Calu3 (cell line): ENCODE measurements around the gene GRIK3. TPM values are rescaled to one million over a fixed set of nuclear protein-coding genes. Genes with fewer than 3 reads are reported as not detected.

Experiments
- BruUV-seq: library from RNA; stranded (reverse); fragments of 400-500 nt; replicated peaks from 2 replicates; lab custom pipeline; 2021; lab: Mats Ljungman, UMichigan
- CTCF ChIA-PET: fragments of 300-600 bp; sonication (Branson Sonifier 250); formaldehyde crosslinking; loops from one replicate; lab custom pipeline; 2022; ENCODE audit warnings: antibody characterized with exemption; lab: Charles Lee
- DNase-seq: peaks from one replicate; pipeline ENCODE4 v3.0.0; 2022
- H3K27ac Mint-ChIP-seq: one replicate; pipeline ENCODE4 v1.8.0; 2022; ENCODE audit warnings: mixed read lengths; ENCODE audit not compliant: unreplicated experiment
- H3K27me3 Mint-ChIP-seq: one replicate; pipeline ENCODE4 v1.8.0; 2022; ENCODE audit warnings: mixed read lengths; ENCODE audit not compliant: unreplicated experiment
- H3K36me3 Mint-ChIP-seq: one replicate; pipeline ENCODE4 v1.8.0; 2022; ENCODE audit warnings: mild to moderate bottlenecking, moderate library complexity, mixed read lengths; ENCODE audit not compliant: insufficient read depth, unreplicated experiment
- H3K4me1 Mint-ChIP-seq: one replicate; pipeline ENCODE4 v1.8.0; 2022; ENCODE audit warnings: mild to moderate bottlenecking, low read depth, mixed read lengths; ENCODE audit not compliant: unreplicated experiment
- H3K4me3 Mint-ChIP-seq: one replicate; pipeline ENCODE4 v1.8.0; 2022; ENCODE audit warnings: mild to moderate bottlenecking, low read depth, moderate library complexity, mixed read lengths; ENCODE audit not compliant: unreplicated experiment
- H3K9me3 Mint-ChIP-seq: one replicate; pipeline ENCODE4 v1.8.0; 2022; ENCODE audit warnings: low read depth, mixed read lengths; ENCODE audit not compliant: unreplicated experiment
- CTCF ChIP-seq: fragments of 200-600 bp; IDR thresholded peaks from one replicate; pipeline ENCODE4 v1.8.0; 2022; ENCODE audit warnings: antibody characterized with exemption; ENCODE audit not compliant: unreplicated experiment
- intact Hi-C: fragments of 100-400 bp; cut with micrococcal nuclease; formaldehyde crosslinking; loops from one replicate; pipeline ENCODE4 v1.10.0; 2022; ENCODE audit not compliant: unreplicated experiment
- total RNA-seq: library from RNA; stranded (reverse); gene quantifications from 2 replicates; pipeline ENCODE4 v1.2.3, GENCODE V29; 2022

Gene GRIK3
- total RNA-seq, 1 experiment from 2014 or later = not detected

DNA sequence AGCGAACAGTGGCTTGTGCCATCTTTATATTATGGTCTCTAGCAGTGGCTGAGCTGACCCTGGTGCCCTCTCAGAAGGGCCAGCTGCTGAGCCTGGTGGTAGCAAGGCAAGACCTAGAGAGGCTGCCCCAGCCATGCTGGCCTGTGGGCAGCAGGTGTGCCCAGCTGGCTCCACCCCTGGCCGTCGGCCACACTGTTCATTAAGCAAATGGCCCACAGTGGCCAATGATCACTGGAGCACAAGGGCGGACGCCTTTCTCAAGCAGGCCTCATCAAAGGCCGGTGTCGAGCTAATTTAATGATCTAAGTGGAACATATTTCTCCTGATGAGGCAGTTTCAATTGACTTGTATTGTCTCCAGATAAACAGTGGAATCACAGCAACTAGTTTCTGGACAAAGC lies 89.4 kb downstream of the GRIK3 start:
- intact Hi-C loops = no loop called here
- H3K27me3 Mint-ChIP-seq = peaks cover 70% of the 10 kb centered on the region
- CTCF ChIA-PET = interaction anchor here (0.7 kb wide), 1 partner anchor 87 kb away, joined by 3 read pairs; no protein-coding TSS in a partner anchor
- no peaks in the 10 kb centered on the region for H3K4me1 Mint-ChIP-seq
- no peaks in the 10 kb centered on the region for H3K9me3 Mint-ChIP-seq
- no peak for DNase-seq
- peaks cover 4% of the 10 kb centered on the region for H3K36me3 Mint-ChIP-seq
- no peak overlapping the region for H3K27ac Mint-ChIP-seq
- no peak overlapping the region for H3K4me3 Mint-ChIP-seq
- no TSS peak for BruUV-seq
- no peak for TF ChIP-seq CTCF

DNA sequence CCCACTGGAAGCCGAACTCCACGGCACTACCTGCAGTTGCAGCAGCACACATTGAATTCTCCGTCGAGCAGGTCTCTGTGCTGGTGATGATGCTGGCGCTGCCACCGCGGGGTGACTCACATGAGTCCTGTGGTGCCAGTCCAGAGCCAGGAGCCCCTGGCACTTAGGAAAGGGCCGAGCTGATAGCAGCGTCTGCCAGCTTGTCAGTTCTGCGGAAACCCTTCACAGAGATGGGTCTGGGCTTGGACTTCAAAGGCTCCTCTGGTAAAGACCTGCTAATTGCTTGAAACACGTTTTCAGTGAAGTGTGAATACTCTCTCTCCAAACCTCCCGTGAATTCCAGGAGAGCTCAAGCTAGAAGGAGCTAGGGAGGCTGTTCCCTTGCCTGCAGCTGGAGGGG lies 92.2 kb downstream of the GRIK3 start:
- Mint-ChIP-seq H3K27ac (no peak overlapping the region), H3K27me3 (peaks cover 44% of the 10 kb centered on the region), H3K9me3 (no peaks in the 10 kb centered on the region), H3K4me3 (no peak overlapping the region), H3K4me1 (no peaks in the 10 kb centered on the region), H3K36me3 (peaks cover 4% of the 10 kb centered on the region)
- intact Hi-C loops = no loop called here
- DNase-seq = no peak
- CTCF ChIA-PET = no interaction called here
- BruUV-seq = no TSS peak
- TF ChIP-seq CTCF = no peak

DNA sequence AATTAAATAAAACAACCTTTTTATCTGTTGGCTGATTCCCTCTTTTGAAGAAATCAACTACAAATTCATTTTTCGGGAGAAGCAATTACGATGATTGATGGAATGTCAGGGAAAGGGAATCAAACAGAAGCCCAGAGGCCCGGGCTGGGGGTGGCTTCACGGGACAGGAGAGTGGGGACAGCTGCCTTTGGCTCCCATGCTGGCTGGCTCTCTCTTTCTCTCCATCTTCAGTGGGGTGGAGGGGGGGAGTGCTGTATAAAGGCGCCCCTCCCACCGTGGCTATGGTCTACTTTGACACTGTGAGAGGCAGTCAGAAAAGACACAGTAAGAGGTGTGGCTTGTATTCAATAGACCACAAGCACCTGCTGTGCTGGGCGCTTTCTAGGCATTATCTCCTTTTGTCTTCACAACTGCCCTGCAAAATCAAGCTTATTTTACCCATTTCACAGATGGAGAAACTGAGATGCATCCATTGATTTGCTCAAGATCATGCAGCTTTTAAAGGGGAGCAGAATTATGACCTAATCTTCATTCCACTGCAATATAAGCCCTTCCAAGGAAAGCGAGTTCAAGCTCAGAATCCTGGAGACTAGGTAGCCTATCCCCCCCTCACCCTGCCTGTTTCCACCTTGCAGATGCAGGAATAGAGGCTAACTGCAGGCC lies 92.9 kb downstream of the GRIK3 start:
- Mint-ChIP-seq H3K4me3 (no peak overlapping the region), H3K36me3 (peaks cover 4% of the 10 kb centered on the region), H3K4me1 (no peaks in the 10 kb centered on the region), H3K27ac (no peak overlapping the region), H3K27me3 (peaks cover 37% of the 10 kb centered on the region), H3K9me3 (no peaks in the 10 kb centered on the region)
- intact Hi-C loops = no loop called here
- CTCF ChIA-PET = no interaction called here
- DNase-seq = no peak
- no peak for TF ChIP-seq CTCF
- BruUV-seq = no TSS peak

- H3K27ac Mint-ChIP-seq = no peak overlapping the region
- no peaks in the 10 kb centered on the region for H3K36me3 Mint-ChIP-seq
- intact Hi-C loops = no loop called here
- H3K4me1 Mint-ChIP-seq = no peaks in the 10 kb centered on the region
- DNase-seq = no peak
- no peaks in the 10 kb centered on the region for H3K9me3 Mint-ChIP-seq
- TF ChIP-seq CTCF = no peak
- CTCF ChIA-PET = interaction anchor here (0.7 kb wide), 1 partner anchor 442 kb away, joined by 3 read pairs; no protein-coding TSS in a partner anchor
- peaks cover 10% of the 10 kb centered on the region for H3K27me3 Mint-ChIP-seq
- BruUV-seq = no TSS peak
- no peak overlapping the region for H3K4me3 Mint-ChIP-seq
Measured at GRCh38 chr1:36938819-36939218, 95.5 kb downstream of the GRIK3 start.
